H9 (cell line): Measurements from ENCODE around the gene ACSF3. TPM values are rescaled to one million over a fixed set of nuclear protein-coding genes. Genes with fewer than 3 reads are reported as not detected.

ENCODE experiments used
- DNase-seq: peaks from one replicate; pipeline ENCODE4 v3.0.0-alpha.2; 2017
- H2AFZ ChIP-seq: one replicate; pipeline ENCODE4 v1.6.1; 2013; ENCODE audit warnings: mild to moderate bottlenecking, low read length, control low read depth, moderate library complexity
- H2AK5ac ChIP-seq: 2 replicates; pipeline ENCODE4 v1.6.1; 2013; ENCODE audit warnings: low read length, control low read depth, mixed read lengths; ENCODE audit not compliant: insufficient read length
- H2BK120ac ChIP-seq: one replicate; pipeline ENCODE4 v1.6.1; 2013; ENCODE audit warnings: low read depth, mild to moderate bottlenecking, low read length, control low read depth, inconsistent platforms; ENCODE audit not compliant: poor library complexity, severe bottlenecking
- H2BK12ac ChIP-seq: 2 replicates; pipeline ENCODE4 v1.6.1; 2013; ENCODE audit warnings: low read length, control low read depth, mixed read lengths, low read depth; ENCODE audit not compliant: insufficient read length
- H2BK15ac ChIP-seq: 2 replicates; pipeline ENCODE4 v1.6.1; 2013; ENCODE audit warnings: low read depth, low read length, control low read depth
- H2BK20ac ChIP-seq: one replicate; pipeline ENCODE4 v1.6.1; 2013; ENCODE audit warnings: low read depth, mild to moderate bottlenecking, low read length, control low read depth, inconsistent platforms; ENCODE audit not compliant: poor library complexity, severe bottlenecking
- H2BK5ac ChIP-seq: 2 replicates; pipeline ENCODE4 v1.6.1; 2013; ENCODE audit warnings: low read length, control low read depth, mixed read lengths; ENCODE audit not compliant: insufficient read length
- H3K14ac ChIP-seq: 2 replicates; pipeline ENCODE4 v1.6.1; 2013; ENCODE audit warnings: low read length, control low read depth; ENCODE audit not compliant: insufficient read depth
- H3K18ac ChIP-seq: 2 replicates; pipeline ENCODE4 v1.6.1; 2013; ENCODE audit warnings: low read depth, mild to moderate bottlenecking, mixed read lengths, low read length, control low read depth; ENCODE audit not compliant: insufficient read length
- H3K23ac ChIP-seq: 2 replicates; pipeline ENCODE4 v1.6.1; 2013; ENCODE audit warnings: low read length, control low read depth, mixed read lengths, low read depth; ENCODE audit not compliant: insufficient read length
- H3K23me2 ChIP-seq: 2 replicates; pipeline ENCODE4 v1.6.1; 2013; ENCODE audit warnings: low read depth, mild to moderate bottlenecking, mixed read lengths, low read length, control low read depth; ENCODE audit not compliant: insufficient read length, poor library complexity, severe bottlenecking
- H3K27ac ChIP-seq: 2 replicates; pipeline ENCODE4 v1.5.1; 2013; ENCODE audit warnings: low read length, control low read depth, mixed read lengths, low read depth; ENCODE audit not compliant: insufficient read length
- H3K27me3 ChIP-seq: 2 replicates; pipeline ENCODE4 v1.6.1; 2013; ENCODE audit warnings: low read length, control low read depth, inconsistent platforms; ENCODE audit not compliant: insufficient read depth
- H3K4ac ChIP-seq: 2 replicates; pipeline ENCODE4 v1.6.1; 2013; ENCODE audit warnings: low read depth, mild to moderate bottlenecking, control low read depth, inconsistent platforms, low read length, moderate library complexity
- H3K4me1 ChIP-seq: 2 replicates; pipeline ENCODE4 v1.6.1; 2013; ENCODE audit warnings: low read length, control low read depth, inconsistent platforms; ENCODE audit not compliant: insufficient read depth
- H3K4me2 ChIP-seq: 2 replicates; pipeline ENCODE4 v1.6.1; 2013; ENCODE audit warnings: low read length, control low read depth, mixed read lengths; ENCODE audit not compliant: insufficient read length, insufficient read depth
- H3K56ac ChIP-seq: 2 replicates; pipeline ENCODE4 v1.6.1; 2013; ENCODE audit warnings: low read depth, mild to moderate bottlenecking, mixed read lengths, low read length, control low read depth; ENCODE audit not compliant: insufficient read length
- H3K79me1 ChIP-seq: 2 replicates; pipeline ENCODE4 v1.6.1; 2013; ENCODE audit warnings: low read depth, mild to moderate bottlenecking, moderate library complexity, low read length, control low read depth, inconsistent platforms; ENCODE audit not compliant: insufficient read depth, poor library complexity, severe bottlenecking
- H3K79me2 ChIP-seq: 2 replicates; pipeline ENCODE4 v1.6.1; 2013; ENCODE audit warnings: low read length, control low read depth, inconsistent platforms; ENCODE audit not compliant: insufficient read depth
- H3K9ac ChIP-seq: 2 replicates; pipeline ENCODE4 v1.6.1; 2013; ENCODE audit warnings: low read length, control low read depth, mixed read lengths; ENCODE audit not compliant: insufficient read length; ENCODE audit errors: extremely low read depth
- H3K9me3 ChIP-seq: one replicate; pipeline ENCODE4 v1.6.1; 2013; ENCODE audit warnings: low read depth, low read length, inconsistent platforms; ENCODE audit not compliant: control insufficient read depth
- H3T11ph ChIP-seq: one replicate; pipeline ENCODE4 v1.6.1; 2013; ENCODE audit warnings: mild to moderate bottlenecking, low read length, control low read depth, inconsistent platforms
- H4K20me1 ChIP-seq: one replicate; pipeline ENCODE4 v1.6.1; 2013; ENCODE audit not compliant: control insufficient read depth, insufficient read length, insufficient read depth
- H4K5ac ChIP-seq: 2 replicates; pipeline ENCODE4 v1.6.1; 2013; ENCODE audit warnings: low read depth, mild to moderate bottlenecking, mixed read lengths, low read length, control low read depth; ENCODE audit not compliant: insufficient read length
- H4K8ac ChIP-seq: replicated peaks from 2 replicates; pipeline ENCODE4 v1.6.1; 2013; ENCODE audit warnings: low read length, control low read depth, mixed read lengths, low read depth; ENCODE audit not compliant: insufficient read length
- H4K91ac ChIP-seq: 2 replicates; pipeline ENCODE4 v1.6.1; 2013; ENCODE audit warnings: low read depth, mild to moderate bottlenecking, moderate library complexity, mixed read lengths, low read length, control low read depth; ENCODE audit not compliant: insufficient read length
- H3K27ac Mint-ChIP-seq, 3 experiments: 2 replicates in 2 of 3; 3 replicates in 1 of 3; pipeline ENCODE4 v1.8.0; 2020 to 2021; ENCODE audit warnings: mixed read lengths in 3 of 3, mild to moderate bottlenecking in 1 of 3, moderate library complexity in 1 of 3
- H3K27me3 Mint-ChIP-seq: 2 replicates; pipeline ENCODE4 v1.8.0; 2021; ENCODE audit warnings: low read depth, mild to moderate bottlenecking, moderate library complexity, mixed read lengths
- H3K36me3 Mint-ChIP-seq, 3 experiments: 2 replicates in 2 of 3; 3 replicates in 1 of 3; pipeline ENCODE4 v1.8.0; 2020 to 2021; ENCODE audit warnings: low read depth in 3 of 3, mixed read lengths in 3 of 3; ENCODE audit not compliant: insufficient read depth in 1 of 3
- H3K4me1 Mint-ChIP-seq, 2 experiments: 2 replicates each; pipeline ENCODE4 v1.8.0; 2020; ENCODE audit warnings: mixed read lengths in 2 of 2
- H3K4me3 Mint-ChIP-seq, 2 experiments: 2 replicates in 1 of 2; 3 replicates in 1 of 2; pipeline ENCODE4 v1.8.0; 2020 to 2021; ENCODE audit warnings: mild to moderate bottlenecking in 2 of 2, mixed read lengths in 2 of 2, moderate library complexity in 1 of 2
- H3K9me3 Mint-ChIP-seq, 2 experiments: 2 replicates in 1 of 2; 3 replicates in 1 of 2; pipeline ENCODE4 v1.8.0; 2020; ENCODE audit warnings: mild to moderate bottlenecking in 2 of 2, mixed read lengths in 2 of 2, moderate library complexity in 1 of 2
- WGBS: extraction: QIAGEN DNeasy Blood & Tissue Kit; methylation state at CpG from one replicate; pipeline ENCODE4 v1.1.7; 2013; ENCODE audit warnings: missing lambda C conversion rate, low lambda C conversion rate, mixed read lengths; ENCODE audit not compliant: insufficient read length; ENCODE audit errors: extremely low coverage; 5-methylcytosine and 5-hydroxymethylcytosine counted together
- total RNA-seq: library from RNA; stranded (reverse); gene quantifications from 2 replicates; pipeline ENCODE4 v1.2.1, GENCODE V29; 2021
- TF ChIP-seq, protein P1 (sequence below): fragments of 200-600 bp; sonication (generic); conservative IDR thresholded peaks from 3 replicates; pipeline ENCODE4 v1.8.0; 2021; ENCODE audit warnings: antibody characterized with exemption, mild to moderate bottlenecking

ACSF3 gene
- total RNA-seq, 1 experiment from 2014 or later: 31.3 TPM

DNA sequence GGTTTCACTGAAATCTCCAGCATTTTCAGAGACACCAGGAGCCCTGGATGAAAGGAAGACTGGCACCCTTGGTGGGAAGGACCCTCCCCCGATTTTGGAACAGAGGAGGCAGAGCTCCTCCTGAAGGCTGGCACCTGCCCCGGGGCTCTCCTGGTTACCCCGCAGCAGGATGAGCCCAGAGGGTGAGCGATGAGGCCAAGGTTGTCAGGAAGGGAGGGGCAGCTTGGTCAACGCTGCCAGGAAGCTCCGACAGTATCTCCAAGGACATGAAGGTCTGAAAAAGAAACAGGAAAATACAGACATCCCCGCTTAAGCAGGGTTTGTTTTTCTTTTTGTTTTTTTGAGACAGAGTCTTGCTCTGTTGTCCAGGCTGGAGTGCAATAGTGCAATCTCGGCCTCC is 15.5 kb upstream of the ACSF3 start:
- WGBS: no CpG with 5 or more reads among the region's 8 CpGs

More for the DNA sequence above, 15.5 kb upstream of the ACSF3 start:
- Histone ChIP-seq H4K5ac (no peak overlapping the region), H2AK5ac (no peak overlapping the region), H4K8ac (no peak overlapping the region), H3K4me2 (no peak overlapping the region), H3K23me2 (no peaks in the 10 kb centered on the region), H3K79me1 (no peaks in the 10 kb centered on the region), H3K4me1 (no peaks in the 10 kb centered on the region), H3K79me2 (no peaks in the 10 kb centered on the region), H3K56ac (no peak overlapping the region), H2BK120ac (no peak overlapping the region), H3K9ac (no peak overlapping the region), H2BK12ac (no peak overlapping the region), H2BK15ac (no peak overlapping the region), H2AFZ (no peak overlapping the region), H3K23ac (no peak overlapping the region), H4K91ac (no peak overlapping the region), H3K14ac (no peak overlapping the region), H3K27me3 (no peaks in the 10 kb centered on the region), H3T11ph (no peak overlapping the region), H4K20me1 (no peaks in the 10 kb centered on the region), H3K9me3 (peaks cover 9% of the 10 kb centered on the region), H2BK20ac (no peak overlapping the region), H3K18ac (no peak overlapping the region), H3K27ac (no peak overlapping the region), H2BK5ac (no peak overlapping the region), H3K4ac (no peak overlapping the region)
- Mint-ChIP-seq H3K27me3 (peaks cover 3% of the 10 kb centered on the region), H3K4me3 (no peak overlapping the region), H3K4me1 (no peaks in the 10 kb centered on the region), H3K9me3 (peaks cover 36% of the 10 kb centered on the region in 2 experiments), H3K27ac (no peak overlapping the region), H3K36me3 (peaks cover 0 to 4% (median 0%) of the 10 kb centered on the region in 3 experiments; a peak in 3 of 7 replicates)
- DNase-seq: no peak
- TF ChIP-seq, protein P1, sequence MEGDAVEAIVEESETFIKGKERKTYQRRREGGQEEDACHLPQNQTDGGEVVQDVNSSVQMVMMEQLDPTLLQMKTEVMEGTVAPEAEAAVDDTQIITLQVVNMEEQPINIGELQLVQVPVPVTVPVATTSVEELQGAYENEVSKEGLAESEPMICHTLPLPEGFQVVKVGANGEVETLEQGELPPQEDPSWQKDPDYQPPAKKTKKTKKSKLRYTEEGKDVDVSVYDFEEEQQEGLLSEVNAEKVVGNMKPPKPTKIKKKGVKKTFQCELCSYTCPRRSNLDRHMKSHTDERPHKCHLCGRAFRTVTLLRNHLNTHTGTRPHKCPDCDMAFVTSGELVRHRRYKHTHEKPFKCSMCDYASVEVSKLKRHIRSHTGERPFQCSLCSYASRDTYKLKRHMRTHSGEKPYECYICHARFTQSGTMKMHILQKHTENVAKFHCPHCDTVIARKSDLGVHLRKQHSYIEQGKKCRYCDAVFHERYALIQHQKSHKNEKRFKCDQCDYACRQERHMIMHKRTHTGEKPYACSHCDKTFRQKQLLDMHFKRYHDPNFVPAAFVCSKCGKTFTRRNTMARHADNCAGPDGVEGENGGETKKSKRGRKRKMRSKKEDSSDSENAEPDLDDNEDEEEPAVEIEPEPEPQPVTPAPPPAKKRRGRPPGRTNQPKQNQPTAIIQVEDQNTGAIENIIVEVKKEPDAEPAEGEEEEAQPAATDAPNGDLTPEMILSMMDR: no peak
